Parathyroid adenoma (tissue), 2 donors: Measurements from ENCODE around the gene CHST11.

Experiments
- H2AFZ ChIP-seq: fragments of 300-600 bp; sonication (generic); one replicate; pipeline ENCODE4 v1.7.0; 2017; ENCODE audit warnings: antibody characterized with exemption, mild to moderate bottlenecking
- H3K27ac ChIP-seq: fragments of 300-600 bp; sonication (generic); one replicate; pipeline ENCODE4 v1.7.0; 2017
- H3K27me3 ChIP-seq: fragments of 300-600 bp; sonication (generic); one replicate; pipeline ENCODE4 v1.7.0; 2017; ENCODE audit warnings: low read length; ENCODE audit not compliant: control insufficient read depth, insufficient read depth
- H3K36me3 ChIP-seq: fragments of 300-600 bp; sonication (generic); one replicate; pipeline ENCODE4 v1.7.0; 2017; ENCODE audit warnings: low read length; ENCODE audit not compliant: control insufficient read depth, insufficient read depth
- H3K4me1 ChIP-seq: fragments of 300-600 bp; sonication (generic); one replicate; pipeline ENCODE4 v1.7.0; 2017; ENCODE audit warnings: control low read depth
- H3K4me2 ChIP-seq: fragments of 300-600 bp; sonication (generic); one replicate; pipeline ENCODE4 v1.7.0; 2017; ENCODE audit warnings: low read length
- H3K4me3 ChIP-seq: fragments of 300-600 bp; sonication (generic); one replicate; pipeline ENCODE4 v1.7.0; 2017; ENCODE audit warnings: low read depth, low read length
- H3K79me2 ChIP-seq: fragments of 300-600 bp; sonication (generic); one replicate; pipeline ENCODE4 v1.7.0; 2017; ENCODE audit warnings: control low read depth
- H3K9ac ChIP-seq: fragments of 300-600 bp; sonication (generic); one replicate; pipeline ENCODE4 v1.7.0; 2017; ENCODE audit warnings: mild to moderate bottlenecking
- H3K9me3 ChIP-seq: fragments of 300-600 bp; sonication (generic); one replicate; pipeline ENCODE4 v1.7.0; 2017; ENCODE audit warnings: low read length; ENCODE audit not compliant: control insufficient read depth
- CTCF ChIP-seq: fragments of 300-600 bp; sonication (generic); IDR thresholded peaks from one replicate; pipeline ENCODE4 v1.7.0; 2017; ENCODE audit warnings: antibody characterized with exemption, mild to moderate bottlenecking
- donor health status: primary hyperparathyroidism.

CHST11 gene

GRCh38 chr12:104460041-104460719 is 3.4 kb downstream of the CHST11 start:
- H2AFZ ChIP-seq: no peak overlapping the region
- H3K27me3 ChIP-seq: no peaks in the 10 kb centered on the region
- no peak overlapping the region for H3K27ac ChIP-seq
- no peak overlapping the region for H3K9ac ChIP-seq
- H3K9me3 ChIP-seq: no peaks in the 10 kb centered on the region
- H3K79me2 ChIP-seq: no peaks in the 10 kb centered on the region
- no peak overlapping the region for H3K4me2 ChIP-seq
- no peak overlapping the region for H3K4me3 ChIP-seq
- peaks cover 7% of the 10 kb centered on the region for H3K4me1 ChIP-seq
- no peak for TF ChIP-seq CTCF
- H3K36me3 ChIP-seq: no peaks in the 10 kb centered on the region

- H3K27ac ChIP-seq: no peak overlapping the region
- no peaks in the 10 kb centered on the region for H3K36me3 ChIP-seq
- TF ChIP-seq CTCF: no peak
- no peaks in the 10 kb centered on the region for H3K9me3 ChIP-seq
- H3K4me1 ChIP-seq: peaks cover 3% of the 10 kb centered on the region
- no peak overlapping the region for H3K4me3 ChIP-seq
- no peak overlapping the region for H2AFZ ChIP-seq
- no peaks in the 10 kb centered on the region for H3K79me2 ChIP-seq
- no peak overlapping the region for H3K9ac ChIP-seq
- no peaks in the 10 kb centered on the region for H3K27me3 ChIP-seq
- no peak overlapping the region for H3K4me2 ChIP-seq
Measured at GRCh38 chr12:104460973-104461698, 4.4 kb downstream of the CHST11 start.

GRCh38 chr12:104462325-104462724 is 5.6 kb downstream of the CHST11 start:
- Histone ChIP-seq H3K79me2 (no peaks in the 10 kb centered on the region), H3K27ac (no peak overlapping the region), H3K4me3 (no peak overlapping the region), H3K4me2 (no peak overlapping the region), H3K36me3 (no peaks in the 10 kb centered on the region), H3K4me1 (peaks cover 3% of the 10 kb centered on the region), H3K9me3 (no peaks in the 10 kb centered on the region), H3K27me3 (no peaks in the 10 kb centered on the region), H3K9ac (no peak overlapping the region), H2AFZ (no peak overlapping the region)
- TF ChIP-seq CTCF: no peak

GRCh38 chr12:104462931-104463339 is 6.2 kb downstream of the CHST11 start:
- Histone ChIP-seq H3K79me2 (no peaks in the 10 kb centered on the region), H3K4me2 (no peak overlapping the region), H2AFZ (no peak overlapping the region), H3K9ac (no peak overlapping the region), H3K9me3 (no peaks in the 10 kb centered on the region), H3K36me3 (no peaks in the 10 kb centered on the region), H3K4me1 (peaks cover 3% of the 10 kb centered on the region), H3K4me3 (no peak overlapping the region), H3K27ac (no peak overlapping the region), H3K27me3 (no peaks in the 10 kb centered on the region)
- TF ChIP-seq CTCF: no peak
